ENCODE measurements around the gene UGT1A9.

- TF ChIP-seq TAF1 (IDR thresholded peaks at IDR 0.05; ENCODE audit: borderline replicate concordance, insufficient read depth, low read length): no peak
- TF ChIP-seq POLR2AphosphoS5 (IDR thresholded peaks at IDR 0.05; ENCODE audit: low read depth, low read length): no peak
These were observed 127.5 kb downstream of the UGT1A9 start for GRCh38 chr2:233799087-233799665.
